Lower leg skin (tissue), 3 donors: Measurements from ENCODE around the gene KRT81.

Source experiments
- POLR2A ChIP-seq, 2 donors: fragments of 450-650 bp; IDR thresholded peaks; one replicate each; pipeline ENCODE4 v1.6.1; 2016 to 2017; ENCODE audit warnings: antibody characterized with exemption in 2 of 2, mild to moderate bottlenecking in 1 of 2, moderate library complexity in 1 of 2
- TF ChIP-seq, protein P1 (sequence below), 3 donors: fragments of 450-650 bp; IDR thresholded peaks; one replicate each; pipeline ENCODE4 v1.5.1; 2016; ENCODE audit warnings: antibody characterized with exemption in 3 of 3, mild to moderate bottlenecking in 3 of 3, moderate library complexity in 2 of 3

DNA sequence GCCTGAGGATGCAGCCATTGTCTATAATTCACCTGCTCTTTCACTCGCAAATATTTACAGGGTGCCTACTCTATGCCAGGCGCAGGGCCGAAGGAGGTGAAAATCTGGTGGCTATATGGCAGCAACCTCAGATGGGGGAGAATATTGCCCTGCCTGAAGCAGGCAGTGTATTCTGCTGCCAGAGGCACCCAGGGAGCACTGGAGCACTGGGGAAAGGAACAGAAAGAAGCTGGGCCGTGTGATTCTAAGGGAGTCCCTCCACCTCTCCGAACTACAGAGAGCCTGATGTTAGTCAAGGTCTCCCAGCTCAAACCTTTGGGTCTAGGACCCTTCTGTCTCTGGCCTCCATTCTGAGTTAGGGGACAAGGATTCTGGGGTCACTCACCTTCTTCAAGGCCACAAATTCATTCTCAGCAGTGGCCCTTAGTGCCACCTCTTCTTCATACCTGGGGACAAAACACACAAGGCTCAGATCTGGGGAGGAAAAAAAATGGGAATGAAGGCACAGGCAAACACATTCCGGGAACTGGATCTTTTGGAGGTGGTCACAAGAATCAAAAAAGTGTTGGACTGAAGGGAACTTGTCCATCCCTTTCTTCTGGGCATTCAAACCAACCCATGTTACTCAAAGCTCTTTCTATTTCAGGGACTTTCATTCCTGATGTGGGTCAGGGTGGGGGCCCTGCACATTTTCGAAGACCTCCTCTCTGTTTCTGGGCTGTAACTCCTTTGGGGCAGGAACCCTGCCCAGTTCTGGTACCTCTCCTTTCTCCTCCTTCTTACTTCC lies 36.2 kb downstream of the KRT81 start:
- TF ChIP-seq, protein P1, sequence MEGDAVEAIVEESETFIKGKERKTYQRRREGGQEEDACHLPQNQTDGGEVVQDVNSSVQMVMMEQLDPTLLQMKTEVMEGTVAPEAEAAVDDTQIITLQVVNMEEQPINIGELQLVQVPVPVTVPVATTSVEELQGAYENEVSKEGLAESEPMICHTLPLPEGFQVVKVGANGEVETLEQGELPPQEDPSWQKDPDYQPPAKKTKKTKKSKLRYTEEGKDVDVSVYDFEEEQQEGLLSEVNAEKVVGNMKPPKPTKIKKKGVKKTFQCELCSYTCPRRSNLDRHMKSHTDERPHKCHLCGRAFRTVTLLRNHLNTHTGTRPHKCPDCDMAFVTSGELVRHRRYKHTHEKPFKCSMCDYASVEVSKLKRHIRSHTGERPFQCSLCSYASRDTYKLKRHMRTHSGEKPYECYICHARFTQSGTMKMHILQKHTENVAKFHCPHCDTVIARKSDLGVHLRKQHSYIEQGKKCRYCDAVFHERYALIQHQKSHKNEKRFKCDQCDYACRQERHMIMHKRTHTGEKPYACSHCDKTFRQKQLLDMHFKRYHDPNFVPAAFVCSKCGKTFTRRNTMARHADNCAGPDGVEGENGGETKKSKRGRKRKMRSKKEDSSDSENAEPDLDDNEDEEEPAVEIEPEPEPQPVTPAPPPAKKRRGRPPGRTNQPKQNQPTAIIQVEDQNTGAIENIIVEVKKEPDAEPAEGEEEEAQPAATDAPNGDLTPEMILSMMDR (IDR thresholded peaks at IDR 0.05) = no peak
- TF ChIP-seq POLR2A (IDR thresholded peaks at IDR 0.05) = no peak
